HEK293T (cell line): ENCODE data around the gene RAB5B.

Experiments used
- BHLHE40 ChIP-seq: fragments of 450-650 bp; IDR thresholded peaks from 2 replicates; pipeline ENCODE4 v1.6.1; 2016; ENCODE audit warnings: mild to moderate bottlenecking, moderate library complexity, borderline replicate concordance
- ELF4 ChIP-seq: fragments of 450-650 bp; IDR thresholded peaks from 2 replicates; pipeline ENCODE4 v1.6.1; 2017; ENCODE audit warnings: antibody characterized with exemption
- HDGF ChIP-seq: fragments of 450-650 bp; IDR thresholded peaks from 2 replicates; pipeline ENCODE4 v1.6.1; 2017; ENCODE audit warnings: antibody characterized with exemption, borderline replicate concordance
- TARDBP ChIP-seq: fragments of 450-650 bp; IDR thresholded peaks from 2 replicates; pipeline ENCODE4 v1.6.1; 2016
- ZNF384 ChIP-seq: fragments of 450-650 bp; IDR thresholded peaks from 2 replicates; pipeline ENCODE4 v1.6.1; 2016

DNA sequence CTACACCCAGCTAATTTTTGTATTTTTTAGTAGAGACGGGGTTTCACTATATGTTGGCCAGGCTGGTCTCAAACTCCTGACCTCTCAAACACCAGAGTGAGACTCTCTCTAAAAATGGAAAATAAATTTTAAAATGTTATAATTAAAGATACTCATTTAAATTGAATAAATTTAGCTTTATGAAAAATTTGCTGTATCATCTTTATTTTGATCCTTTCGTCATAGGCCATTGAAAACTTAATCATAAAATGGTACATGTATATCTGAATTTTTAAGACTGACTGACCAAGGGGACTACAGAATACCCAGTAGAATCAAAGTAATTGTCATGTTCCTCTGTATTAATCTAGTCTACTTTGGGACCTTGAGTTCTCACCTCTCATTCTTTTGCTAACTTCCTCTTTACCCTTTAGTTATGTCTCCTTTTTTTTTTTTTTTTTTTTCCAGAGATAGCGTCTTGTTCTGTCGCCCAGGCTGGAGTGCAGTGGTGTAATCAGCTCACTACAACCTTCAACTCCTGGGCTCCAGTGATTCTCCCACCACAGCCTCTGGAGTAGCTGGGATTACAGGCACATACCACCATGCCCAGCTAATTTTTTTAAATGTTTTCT lies 9.5 kb downstream of the RAB5B start:
- no peak for TF ChIP-seq ELF4
- TF ChIP-seq ZNF384 = no peak
- no peak for TF ChIP-seq BHLHE40
- TF ChIP-seq HDGF = no peak
- no peak for TF ChIP-seq TARDBP
